Measurements from ENCODE around the gene PVALB.
"Not testable (repeated sequence)": the region's sequence is repeated elsewhere in the genome, so short reads cannot be mapped to it uniquely, and the experiment has no call there.

PVALB gene

DNA sequence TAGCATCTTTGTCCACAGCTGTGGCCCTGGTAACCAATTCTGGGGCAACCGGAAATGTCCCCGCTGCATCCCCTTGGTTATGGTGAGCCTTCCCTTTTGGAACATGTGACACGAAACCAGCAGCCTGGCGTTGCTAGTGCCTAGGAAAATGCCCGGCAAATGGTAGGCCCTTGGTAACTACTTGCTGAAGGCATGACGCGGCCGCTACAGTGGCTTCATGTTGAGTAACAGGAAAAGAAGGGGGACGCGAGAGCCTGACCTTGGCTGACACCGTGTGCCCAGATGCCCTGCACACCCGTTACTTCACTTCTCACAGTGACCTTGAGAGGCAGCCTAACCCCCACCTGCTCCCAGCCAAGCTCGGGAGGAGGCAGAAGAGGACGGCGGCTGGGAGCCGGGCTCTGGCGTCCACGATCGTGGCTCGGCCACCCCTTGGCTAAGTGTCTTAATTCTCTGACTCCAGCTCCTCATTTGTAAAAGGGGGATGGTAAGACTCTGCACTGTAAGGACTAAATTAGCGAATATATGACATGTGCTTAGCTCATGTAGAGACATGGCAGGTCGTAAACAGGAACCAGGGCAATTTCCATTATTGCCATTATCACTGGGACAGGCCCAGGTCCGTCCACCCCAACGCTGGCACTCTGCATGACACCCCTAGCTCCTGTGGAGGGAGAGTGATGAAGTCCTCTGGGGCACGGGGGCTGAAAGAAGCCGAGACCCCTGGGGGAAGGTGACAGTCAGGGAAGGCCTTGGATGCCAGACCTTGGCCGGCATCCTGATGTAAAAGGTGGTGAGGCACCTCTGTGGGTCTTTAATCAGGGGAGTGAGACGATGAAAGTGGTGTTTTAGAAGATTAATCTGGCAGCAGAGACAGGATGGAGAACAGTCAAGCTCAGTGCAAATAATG, 59.8 kb downstream of the PVALB start:
- no peak for TF ChIP-seq ZNF274 (IDR thresholded peaks at IDR 0.05; ENCODE audit: low read depth, low read length)
- H3K4me3 ChIP-seq (ENCODE audit: low read length): no peak overlapping the region

DNA sequence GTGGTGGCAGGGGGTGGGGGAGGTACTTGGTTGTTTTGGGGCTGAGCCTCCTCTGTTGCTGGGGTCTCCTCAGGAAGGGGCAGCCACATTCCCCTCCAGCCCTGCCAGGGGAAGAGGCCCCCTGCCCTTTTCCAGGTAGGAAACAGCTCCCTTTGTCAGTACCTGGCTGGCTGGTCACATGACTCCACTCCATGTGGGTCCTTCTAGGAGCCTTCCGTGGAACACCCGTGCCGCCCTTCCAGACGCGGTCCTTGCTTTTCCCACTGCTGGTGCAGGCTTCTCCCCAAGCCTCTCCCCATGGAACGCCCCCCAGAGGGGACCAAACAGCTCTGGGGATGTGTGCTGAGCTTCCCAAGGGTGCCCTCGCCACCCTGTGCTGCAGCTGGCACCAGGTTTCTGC, 60.8 kb downstream of the PVALB start:
- TF ChIP-seq ZNF274 (IDR thresholded peaks at IDR 0.05; ENCODE audit: low read depth, low read length): no peak
- no peak overlapping the region for H3K4me3 ChIP-seq (ENCODE audit: low read length)

DNA sequence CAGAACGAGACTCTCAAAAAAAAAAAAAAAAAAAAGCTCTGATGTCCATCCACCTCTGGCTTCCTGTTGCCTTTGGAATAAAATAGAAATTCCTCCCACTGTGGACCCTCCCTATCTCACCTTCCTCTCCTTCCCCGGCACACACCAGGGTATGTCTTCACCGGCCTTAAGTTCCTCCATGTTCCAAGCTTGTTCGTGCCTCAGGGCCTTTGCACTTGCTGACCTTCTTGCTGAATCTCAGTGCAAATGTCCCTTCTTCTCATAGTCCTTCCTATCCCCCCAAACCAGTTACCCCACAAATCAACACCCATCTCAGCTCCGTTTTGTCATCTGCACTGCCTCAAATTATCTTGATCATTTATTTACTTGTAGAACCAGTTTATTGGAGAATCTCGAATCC, 61.5 kb downstream of the PVALB start:
- no peak overlapping the region for H3K4me3 ChIP-seq (ENCODE audit: low read length)
- no peak for TF ChIP-seq ZNF274 (IDR thresholded peaks at IDR 0.05; ENCODE audit: low read depth, low read length)

DNA sequence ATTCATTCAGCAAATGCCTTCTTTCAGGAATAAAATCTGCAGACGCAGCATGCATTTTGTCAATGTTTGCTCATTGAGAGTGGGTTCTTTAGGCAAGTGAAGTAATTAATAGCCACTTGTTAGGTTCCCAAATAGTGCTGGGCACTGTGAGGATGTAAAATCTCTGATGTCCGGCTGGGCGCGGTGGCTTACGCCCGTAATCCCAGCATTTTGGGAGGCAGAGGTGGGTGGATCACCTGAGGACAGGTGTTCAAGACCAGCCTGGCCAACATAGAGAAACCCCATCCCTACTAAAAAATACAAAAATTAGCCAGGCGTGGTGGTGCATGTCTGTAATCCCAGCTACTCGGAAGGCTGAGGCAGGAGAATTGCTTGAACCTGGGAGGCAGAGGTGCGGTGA, 62.0 kb downstream of the PVALB start:
- H3K4me3 ChIP-seq (ENCODE audit: low read length): not testable (repeated sequence)

DNA sequence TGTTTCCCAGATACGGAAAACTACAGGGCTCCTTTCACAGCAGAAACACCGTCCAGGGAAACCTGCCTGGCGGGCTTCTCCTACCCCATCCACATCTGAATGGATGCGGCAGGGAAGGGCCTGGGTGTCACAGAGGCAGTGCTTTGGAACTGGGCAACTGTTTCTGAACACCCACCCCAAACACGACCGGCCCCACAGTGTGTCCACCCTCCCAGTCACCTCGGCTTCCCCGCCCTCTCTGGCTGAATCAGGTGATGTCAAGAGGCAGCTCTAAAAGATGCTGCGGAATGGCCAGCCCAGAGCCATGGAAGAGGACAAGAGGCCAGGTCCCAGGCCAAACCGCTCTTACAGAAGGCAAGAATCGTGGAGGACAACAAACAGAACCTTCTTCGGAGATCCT, 62.9 kb downstream of the PVALB start:
- H3K4me3 ChIP-seq (ENCODE audit: low read length): no peak overlapping the region
- TF ChIP-seq ZNF274 (IDR thresholded peaks at IDR 0.05; ENCODE audit: low read depth, low read length): no peak

DNA sequence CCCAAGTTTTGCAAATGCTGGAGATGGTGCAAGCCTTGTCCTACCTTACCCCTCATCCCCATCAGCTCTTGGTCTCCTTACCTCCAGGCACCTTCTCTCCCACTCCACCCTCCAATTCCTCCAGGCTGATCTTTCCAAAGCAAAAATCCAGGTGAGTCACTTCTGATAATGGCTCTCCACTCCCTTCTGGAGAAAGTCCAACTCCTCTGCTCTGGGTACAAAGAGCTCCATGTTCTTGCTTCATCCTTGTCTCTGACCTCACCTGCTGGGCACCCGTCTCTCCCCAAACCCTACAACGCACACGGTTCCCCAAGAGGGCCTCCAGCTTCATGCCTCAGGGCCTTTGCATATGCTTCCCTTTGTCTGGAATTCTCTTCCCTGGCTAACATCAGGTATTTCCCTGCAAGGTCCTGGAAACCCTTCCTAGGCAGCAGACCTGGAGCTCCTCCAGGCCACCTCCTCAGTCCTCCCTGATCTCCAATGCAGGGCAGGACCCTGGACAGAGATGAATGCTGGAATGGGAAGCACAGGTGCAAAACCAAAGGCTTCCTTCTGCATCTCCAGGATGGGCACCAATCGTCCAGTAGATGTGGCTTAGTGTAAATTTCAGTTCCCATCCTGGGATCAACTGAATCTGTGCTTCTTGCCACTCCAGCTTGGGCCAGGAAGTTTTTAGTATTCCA, 63.6 kb downstream of the PVALB start:
- H3K4me3 ChIP-seq (ENCODE audit: low read length): no peak overlapping the region
- TF ChIP-seq ZNF274 (IDR thresholded peaks at IDR 0.05; ENCODE audit: low read depth, low read length): no peak

Data from GM08714 (cell line).